Measurements from ENCODE around the gene SETD4. TPM values are rescaled to one million over a fixed set of nuclear protein-coding genes. Genes with fewer than 3 reads are reported as not detected.

The SETD4 gene
- total RNA-seq, 4 donors from 2014 or later = 16.8 to 23.2 (median 21.2) TPM

DNA sequence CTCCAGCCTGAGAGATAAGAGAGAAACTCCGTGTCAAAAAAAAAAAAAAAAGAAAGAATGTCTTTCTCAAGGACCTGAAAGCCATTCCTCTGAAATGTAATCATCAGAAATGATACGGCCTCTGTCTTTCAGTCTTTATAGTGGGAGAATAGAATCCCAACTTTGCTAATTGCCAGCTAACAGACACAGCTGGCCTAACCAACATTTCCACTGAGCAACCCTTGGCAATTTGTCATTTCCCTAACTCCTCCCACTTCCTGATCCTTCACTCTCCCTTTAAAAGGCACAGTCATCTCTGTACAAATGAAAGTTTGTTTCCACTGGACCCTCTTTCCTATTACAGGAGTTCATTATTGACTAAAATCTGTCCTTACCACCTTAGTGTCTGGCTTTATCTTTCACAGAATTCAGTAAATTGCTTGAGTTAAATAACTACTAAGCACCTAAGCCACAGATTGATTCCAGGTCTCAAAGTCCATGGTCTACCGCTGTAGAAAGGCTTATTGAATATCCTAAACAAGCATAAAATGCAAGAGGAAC, 5.2 kb upstream of the SETD4 start:
- TF ChIP-seq, protein P1, sequence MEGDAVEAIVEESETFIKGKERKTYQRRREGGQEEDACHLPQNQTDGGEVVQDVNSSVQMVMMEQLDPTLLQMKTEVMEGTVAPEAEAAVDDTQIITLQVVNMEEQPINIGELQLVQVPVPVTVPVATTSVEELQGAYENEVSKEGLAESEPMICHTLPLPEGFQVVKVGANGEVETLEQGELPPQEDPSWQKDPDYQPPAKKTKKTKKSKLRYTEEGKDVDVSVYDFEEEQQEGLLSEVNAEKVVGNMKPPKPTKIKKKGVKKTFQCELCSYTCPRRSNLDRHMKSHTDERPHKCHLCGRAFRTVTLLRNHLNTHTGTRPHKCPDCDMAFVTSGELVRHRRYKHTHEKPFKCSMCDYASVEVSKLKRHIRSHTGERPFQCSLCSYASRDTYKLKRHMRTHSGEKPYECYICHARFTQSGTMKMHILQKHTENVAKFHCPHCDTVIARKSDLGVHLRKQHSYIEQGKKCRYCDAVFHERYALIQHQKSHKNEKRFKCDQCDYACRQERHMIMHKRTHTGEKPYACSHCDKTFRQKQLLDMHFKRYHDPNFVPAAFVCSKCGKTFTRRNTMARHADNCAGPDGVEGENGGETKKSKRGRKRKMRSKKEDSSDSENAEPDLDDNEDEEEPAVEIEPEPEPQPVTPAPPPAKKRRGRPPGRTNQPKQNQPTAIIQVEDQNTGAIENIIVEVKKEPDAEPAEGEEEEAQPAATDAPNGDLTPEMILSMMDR (IDR thresholded peaks at IDR 0.05; ENCODE audit: low read depth) = no peak

DNA sequence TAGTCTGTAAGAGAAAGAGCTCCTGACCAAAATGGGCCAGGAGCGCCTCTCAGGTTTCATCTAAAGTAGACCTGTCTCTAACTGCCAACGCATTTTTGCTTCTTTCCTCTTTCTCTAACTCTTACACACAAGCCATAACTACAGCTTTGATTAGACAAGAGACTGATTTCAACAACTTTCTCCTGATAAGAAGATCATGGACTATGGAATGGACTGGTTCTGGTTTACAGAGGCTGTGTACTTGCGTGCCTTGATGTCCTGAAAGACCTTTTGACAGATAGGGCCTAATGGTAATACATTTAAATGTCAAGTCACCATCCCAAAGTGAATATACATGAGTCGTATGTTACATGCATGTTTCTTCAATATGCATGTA, 3.7 kb upstream of the SETD4 start:
- TF ChIP-seq, protein P1 (IDR thresholded peaks at IDR 0.05; ENCODE audit: low read depth) = no peak

- TF ChIP-seq, protein P1 (IDR thresholded peaks at IDR 0.05; ENCODE audit: low read depth) = no peak
These were observed 3.2 kb upstream of the SETD4 start for GRCh38 chr21:36063375-36064084.

- TF ChIP-seq, protein P1 (IDR thresholded peaks at IDR 0.05; ENCODE audit: low read depth) = no peak
These were observed 1.1 kb upstream of the SETD4 start for GRCh38 chr21:36061445-36061844.

DNA sequence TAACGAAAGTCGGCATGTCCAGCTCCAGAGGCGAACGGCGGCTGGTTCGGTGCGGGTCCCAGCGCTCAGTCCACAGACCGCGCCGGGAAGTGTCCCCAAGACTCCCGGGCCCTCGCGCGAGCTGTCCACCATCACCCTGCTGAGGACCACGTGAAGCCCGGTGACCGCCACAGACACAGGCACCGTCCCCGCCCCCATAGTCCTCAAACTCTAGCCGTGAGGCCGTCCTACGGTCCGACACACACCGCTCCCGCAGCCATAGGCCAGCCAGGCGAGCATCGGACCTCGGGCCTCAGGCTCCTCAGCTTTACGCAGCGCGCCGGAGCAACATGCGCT, 535 bp downstream of the SETD4 start:
- TF ChIP-seq, protein P1 (IDR thresholded peaks at IDR 0.05; ENCODE audit: low read depth) = no peak

DNA sequence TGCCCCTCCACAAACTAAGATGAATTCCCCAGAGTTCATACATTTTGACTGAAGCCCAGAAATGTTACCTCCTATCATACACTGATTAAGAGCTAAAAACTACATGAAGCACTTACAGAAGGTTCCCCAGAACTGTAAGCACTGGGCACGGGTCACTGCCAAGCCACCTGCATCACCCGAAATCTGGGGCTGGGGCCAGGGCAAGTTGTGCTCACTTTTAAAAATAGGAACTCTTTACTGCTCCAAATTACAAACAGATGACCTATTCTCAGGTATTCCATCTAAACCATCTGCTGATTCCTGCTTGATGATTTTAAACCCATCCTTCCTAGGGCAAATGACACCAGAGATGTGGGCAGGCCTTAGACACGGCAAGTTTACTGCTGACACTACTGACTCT, 4.8 kb downstream of the SETD4 start:
- TF ChIP-seq, protein P1 (IDR thresholded peaks at IDR 0.05; ENCODE audit: low read depth) = no peak

DNA sequence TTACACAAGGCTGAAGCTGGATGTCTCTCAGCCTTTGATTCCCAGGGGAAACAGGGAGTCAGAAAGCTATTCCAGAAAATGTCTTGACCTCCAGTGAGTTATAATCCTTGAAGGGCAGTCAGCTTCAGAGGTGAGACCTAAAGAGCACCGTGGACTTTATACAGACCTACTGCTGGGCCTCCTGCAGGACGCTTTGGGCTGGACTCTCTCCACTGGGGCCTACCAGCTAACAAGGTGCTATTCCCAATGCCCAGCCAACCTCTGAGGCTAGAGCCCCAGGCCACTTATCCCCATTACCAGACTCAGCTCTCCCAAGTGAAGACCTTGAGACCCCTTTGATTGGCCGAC, 6.6 kb downstream of the SETD4 start:
- TF ChIP-seq, protein P1 (IDR thresholded peaks at IDR 0.05; ENCODE audit: low read depth) = no peak

All from subcutaneous adipose tissue (tissue), 4 donors.